ACC112 (cell line): ENCODE results near the gene PRDM5.

Experiments
- H2AFZ ChIP-seq: fragments of 200-600 bp; sonication (generic); one replicate; pipeline ENCODE4 v1.6.0; 2017; ENCODE audit warnings: antibody characterized with exemption, low read length; ENCODE audit not compliant: unreplicated experiment
- H3K27ac ChIP-seq: fragments of 200-600 bp; sonication (generic); 2 replicates; pipeline ENCODE4 v1.5.1; 2014; ENCODE audit warnings: low read depth, mild to moderate bottlenecking, antibody characterized with exemption, low read length, moderate library complexity
- H3K27me3 ChIP-seq: fragments of 200-600 bp; sonication (generic); 2 replicates; pipeline ENCODE4 v1.6.1; 2014; ENCODE audit warnings: mild to moderate bottlenecking, antibody characterized with exemption, low read length, moderate library complexity, mixed read lengths; ENCODE audit not compliant: insufficient read depth
- H3K36me3 ChIP-seq: fragments of 200-600 bp; sonication (generic); 2 replicates; pipeline ENCODE4 v1.6.1; 2016; ENCODE audit warnings: mild to moderate bottlenecking, antibody characterized with exemption, low read length, moderate library complexity, mixed read lengths; ENCODE audit not compliant: insufficient read depth
- H3K4me1 ChIP-seq: fragments of 200-600 bp; sonication (generic); one replicate; pipeline ENCODE4 v1.6.1; 2016; ENCODE audit warnings: low read length, mixed read lengths; ENCODE audit not compliant: insufficient read depth, unreplicated experiment, control insufficient read depth
- H3K4me3 ChIP-seq: fragments of 200-600 bp; sonication (generic); 2 replicates; pipeline ENCODE4 v1.5.1; 2014; ENCODE audit warnings: mild to moderate bottlenecking, low read depth, low read length
- H3K79me2 ChIP-seq: fragments of 200-600 bp; sonication (generic); one replicate; pipeline ENCODE4 v1.6.0; 2016; ENCODE audit warnings: low read length; ENCODE audit not compliant: control insufficient read depth, unreplicated experiment, insufficient read depth

The PRDM5 gene

DNA sequence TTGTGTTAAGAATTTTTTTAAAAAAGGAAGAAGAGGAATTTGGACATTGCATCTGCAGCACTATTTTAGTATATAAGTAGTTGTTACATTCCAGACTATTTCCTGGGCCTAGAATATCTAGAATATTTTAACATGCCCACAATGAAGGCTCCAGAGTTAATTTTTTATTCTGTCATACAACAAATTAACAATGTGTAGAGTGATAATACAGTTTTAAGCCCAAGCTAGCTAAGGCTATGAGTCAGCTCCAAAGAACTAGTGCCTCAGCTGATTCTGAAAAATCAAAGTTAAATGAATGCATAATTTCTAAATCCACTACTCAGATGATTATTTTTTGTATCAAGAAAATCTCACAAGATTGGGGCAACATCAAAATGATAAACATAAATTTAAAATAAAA lies 231.4 kb downstream of the PRDM5 start:
- Histone ChIP-seq H3K36me3 (no peaks in the 10 kb centered on the region), H3K27me3 (no peaks in the 10 kb centered on the region), H3K27ac (no peak overlapping the region), H2AFZ (peak overlapping the region; percentile 64), H3K4me1 (peaks cover 46% of the 10 kb centered on the region), H3K79me2 (no peaks in the 10 kb centered on the region), H3K4me3 (no peak overlapping the region)

DNA sequence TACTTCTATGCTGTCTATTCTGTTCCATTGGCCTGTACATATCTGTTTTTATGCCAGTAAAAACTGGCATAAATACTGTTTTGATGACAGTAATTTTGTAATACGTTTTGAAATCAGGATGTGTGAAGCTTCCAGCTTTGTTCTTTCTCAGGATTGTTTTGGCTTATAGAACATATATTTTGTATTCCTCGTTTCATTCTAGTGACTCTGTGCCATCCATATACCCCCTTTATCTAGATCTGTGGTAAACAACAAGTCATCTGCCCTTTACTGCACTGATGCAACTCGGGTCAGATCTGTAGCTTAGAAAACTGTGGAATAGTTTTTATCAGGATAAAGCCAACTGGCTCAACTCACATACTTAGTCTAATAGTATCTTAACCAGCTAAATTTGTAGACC lies 233.7 kb downstream of the PRDM5 start:
- H3K36me3 ChIP-seq: no peaks in the 10 kb centered on the region

DNA sequence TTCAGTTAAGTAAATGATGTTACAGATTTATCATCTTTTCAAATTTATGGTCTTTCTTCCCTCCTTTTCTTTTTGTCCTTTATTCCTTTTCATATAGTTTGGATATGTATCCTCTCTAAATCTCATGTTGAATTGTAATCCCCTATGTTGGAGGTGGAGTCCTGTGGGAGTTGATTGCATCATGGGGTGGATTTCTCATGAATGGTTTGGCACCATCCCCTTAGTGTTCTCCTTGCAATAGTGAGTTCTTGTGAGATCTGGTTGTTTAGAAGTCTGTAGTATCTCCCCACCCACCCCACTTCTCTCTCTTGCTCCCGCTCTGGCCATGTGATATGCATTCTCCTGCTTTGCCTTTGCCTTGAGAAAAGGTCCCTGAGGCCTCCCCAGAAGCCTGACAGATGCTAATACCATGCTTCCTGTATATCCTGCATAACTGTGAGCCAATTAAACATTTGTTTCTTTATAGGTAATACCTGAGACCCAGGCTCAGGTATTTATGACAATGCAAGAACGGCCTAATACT lies 236.7 kb downstream of the PRDM5 start:
- Histone ChIP-seq H3K27ac (no peak overlapping the region), H3K36me3 (no peaks in the 10 kb centered on the region), H3K4me3 (no peak overlapping the region), H3K27me3 (no peaks in the 10 kb centered on the region), H3K79me2 (no peaks in the 10 kb centered on the region), H2AFZ (no peak overlapping the region), H3K4me1 (no peaks in the 10 kb centered on the region)

More for the DNA sequence above, 233.7 kb downstream of the PRDM5 start:
- Histone ChIP-seq H2AFZ (no peak overlapping the region), H3K27ac (no peak overlapping the region), H3K27me3 (no peaks in the 10 kb centered on the region), H3K79me2 (no peaks in the 10 kb centered on the region), H3K4me3 (no peak overlapping the region), H3K4me1 (peaks cover 27% of the 10 kb centered on the region)

DNA sequence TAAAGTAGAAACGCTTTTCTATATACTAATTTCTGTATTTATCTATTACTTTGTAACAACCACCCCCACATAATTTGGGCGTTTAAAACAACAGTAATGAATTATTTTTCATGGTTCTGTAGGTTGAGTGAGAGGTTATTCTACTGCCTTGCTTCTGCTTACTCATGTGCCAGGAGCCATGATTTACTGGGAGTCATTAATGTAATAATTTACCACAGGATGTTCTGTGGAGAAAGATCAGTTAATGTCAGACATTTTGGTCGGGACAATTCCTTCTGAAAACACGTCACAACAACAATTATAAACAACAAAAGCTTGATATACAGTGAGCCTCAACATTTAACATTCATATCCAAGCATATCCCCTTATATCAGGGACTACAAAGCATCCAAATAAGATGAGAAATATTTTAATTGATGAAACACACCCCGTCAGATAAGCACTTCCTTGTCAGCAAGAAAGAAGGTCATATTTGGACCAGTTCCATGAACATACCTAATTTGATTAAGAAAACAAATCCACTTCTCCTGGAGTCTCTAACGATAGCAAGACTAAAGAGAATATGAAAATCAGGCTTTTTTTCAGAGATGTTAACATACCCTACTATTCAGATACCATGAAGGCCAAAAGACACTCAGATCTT lies 238.5 kb downstream of the PRDM5 start:
- Histone ChIP-seq H3K4me3 (no peak overlapping the region), H3K4me1 (no peaks in the 10 kb centered on the region), H3K36me3 (no peaks in the 10 kb centered on the region), H3K27ac (no peak overlapping the region), H3K27me3 (no peaks in the 10 kb centered on the region), H2AFZ (no peak overlapping the region), H3K79me2 (no peaks in the 10 kb centered on the region)

DNA sequence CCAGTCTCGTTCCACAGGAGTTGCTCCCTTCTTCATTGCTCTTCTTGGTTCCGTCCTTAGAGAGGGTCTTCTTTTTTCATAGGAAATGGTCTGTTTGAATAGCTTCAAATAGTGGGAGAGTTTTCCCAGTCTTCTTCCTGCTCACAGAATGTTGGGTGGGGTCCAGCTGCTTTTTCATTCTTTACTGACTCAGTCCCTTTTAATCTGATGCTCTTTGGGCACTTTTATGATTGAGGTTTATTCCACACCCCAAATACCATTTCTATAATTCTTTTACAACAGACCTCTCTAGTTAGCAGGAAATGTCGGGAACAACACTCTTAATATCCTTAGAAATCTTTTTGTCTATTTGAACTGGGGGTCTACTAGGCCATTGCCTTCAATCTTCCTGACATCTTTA lies 239.5 kb downstream of the PRDM5 start:
- no peaks in the 10 kb centered on the region for H3K4me1 ChIP-seq
- H3K27me3 ChIP-seq: no peaks in the 10 kb centered on the region
- H2AFZ ChIP-seq: no peak overlapping the region
- no peak overlapping the region for H3K4me3 ChIP-seq
- no peaks in the 10 kb centered on the region for H3K79me2 ChIP-seq
- no peak overlapping the region for H3K27ac ChIP-seq
- H3K36me3 ChIP-seq: no peaks in the 10 kb centered on the region

DNA sequence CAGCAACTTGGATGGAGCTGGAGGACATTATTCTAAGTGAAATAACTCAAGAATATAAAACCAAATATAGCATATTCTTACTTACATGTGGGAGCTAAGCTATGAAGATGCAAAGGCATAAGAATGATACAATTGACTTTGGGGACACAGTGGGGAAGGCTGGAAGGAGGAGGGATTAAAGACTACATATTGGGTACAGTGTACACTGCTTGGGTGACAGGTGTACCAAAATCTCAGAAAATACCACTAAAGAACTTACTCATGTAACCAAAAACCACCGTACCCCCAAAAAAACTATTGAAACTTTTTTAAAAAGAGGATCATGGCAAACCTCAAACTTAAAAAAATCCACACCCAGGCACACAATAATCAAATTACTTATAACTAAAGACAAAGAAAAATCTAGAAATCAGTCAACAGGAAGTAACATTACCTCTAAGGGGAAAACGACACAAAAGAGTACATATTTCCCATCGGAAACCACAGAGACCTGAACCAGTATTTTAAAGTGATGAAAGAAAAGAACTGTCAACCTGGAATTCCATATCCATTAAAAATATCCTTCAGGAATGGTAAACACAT lies 241.8 kb downstream of the PRDM5 start:
- H3K4me3 ChIP-seq: no peak overlapping the region
- no peaks in the 10 kb centered on the region for H3K79me2 ChIP-seq
- no peaks in the 10 kb centered on the region for H3K36me3 ChIP-seq
- no peak overlapping the region for H2AFZ ChIP-seq
- H3K27ac ChIP-seq: no peak overlapping the region
- H3K27me3 ChIP-seq: no peaks in the 10 kb centered on the region
- no peaks in the 10 kb centered on the region for H3K4me1 ChIP-seq

DNA sequence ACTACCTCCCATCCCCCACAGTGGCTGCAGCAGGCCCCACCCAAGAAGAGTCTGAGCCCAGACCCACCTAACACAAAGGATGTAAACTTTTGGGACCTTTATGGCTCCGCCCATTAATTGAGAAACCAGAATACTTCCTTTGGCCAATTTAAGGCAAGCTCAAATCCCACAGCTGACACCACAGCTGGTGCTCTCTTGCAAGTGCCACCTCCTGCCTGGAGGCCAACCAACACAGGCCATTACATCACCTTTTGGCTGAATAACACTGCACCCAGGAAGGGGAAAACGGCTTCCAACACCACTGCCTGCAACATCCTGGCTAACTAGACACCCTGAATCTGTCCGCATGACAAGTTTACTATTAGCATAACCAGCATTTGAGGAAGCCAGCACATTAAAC lies 248.8 kb downstream of the PRDM5 start:
- no peaks in the 10 kb centered on the region for H3K36me3 ChIP-seq
- no peak overlapping the region for H3K27ac ChIP-seq
- no peaks in the 10 kb centered on the region for H3K27me3 ChIP-seq
- H3K4me3 ChIP-seq: no peak overlapping the region
- no peaks in the 10 kb centered on the region for H3K4me1 ChIP-seq
- no peak overlapping the region for H2AFZ ChIP-seq
- no peaks in the 10 kb centered on the region for H3K79me2 ChIP-seq

DNA sequence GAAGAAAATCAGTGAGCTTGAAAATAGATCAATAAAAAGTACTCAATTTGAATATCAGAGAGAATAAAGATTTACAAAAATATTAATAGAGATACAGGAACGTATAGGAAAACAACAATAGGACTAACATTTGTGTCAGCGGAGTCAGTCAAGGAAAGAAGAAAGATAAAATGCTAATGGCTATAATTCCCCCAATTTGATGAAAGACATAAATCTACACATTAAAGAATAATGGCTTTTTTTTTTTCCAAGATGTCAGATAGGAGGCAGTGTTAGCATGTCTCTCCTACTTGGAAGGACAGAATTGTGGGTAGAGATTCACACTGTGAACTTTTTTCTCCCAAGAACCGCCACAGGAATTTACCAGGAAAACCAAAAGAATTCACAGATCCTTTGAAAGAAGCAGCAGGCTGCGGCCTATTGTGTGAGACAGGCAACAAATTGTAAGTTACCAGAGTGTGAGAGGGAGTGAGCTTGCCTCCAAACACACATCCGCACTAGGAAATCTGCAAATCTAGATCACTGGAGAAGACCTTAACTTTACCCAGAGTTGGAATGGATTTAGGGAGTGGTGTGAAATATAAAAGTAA lies 249.9 kb downstream of the PRDM5 start:
- Histone ChIP-seq H3K4me1 (no peaks in the 10 kb centered on the region), H3K79me2 (no peaks in the 10 kb centered on the region), H3K4me3 (no peak overlapping the region), H3K27me3 (no peaks in the 10 kb centered on the region), H3K27ac (no peak overlapping the region), H2AFZ (no peak overlapping the region), H3K36me3 (no peaks in the 10 kb centered on the region)

DNA sequence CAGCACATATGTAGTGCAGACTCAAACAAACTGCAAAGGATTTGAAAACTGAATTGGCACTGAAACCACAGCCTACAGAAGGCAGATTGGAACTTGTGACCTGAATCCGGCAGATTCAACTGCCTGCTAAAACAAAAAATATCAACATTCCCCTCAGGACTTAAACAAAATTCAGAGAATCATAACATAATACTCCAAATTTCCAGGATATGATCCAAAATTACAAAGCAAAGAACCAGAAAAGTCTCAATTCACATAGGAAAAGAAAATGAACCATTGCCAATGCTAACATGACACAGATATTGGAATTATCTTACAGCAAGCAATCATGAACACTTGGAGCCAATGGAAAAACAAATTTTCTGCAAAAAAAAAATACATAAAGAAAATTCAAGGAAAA lies 250.4 kb downstream of the PRDM5 start:
- H3K4me3 ChIP-seq: no peak overlapping the region
- H2AFZ ChIP-seq: no peak overlapping the region
- no peaks in the 10 kb centered on the region for H3K36me3 ChIP-seq
- H3K4me1 ChIP-seq: no peaks in the 10 kb centered on the region
- H3K27ac ChIP-seq: no peak overlapping the region
- no peaks in the 10 kb centered on the region for H3K27me3 ChIP-seq
- H3K79me2 ChIP-seq: no peaks in the 10 kb centered on the region

DNA sequence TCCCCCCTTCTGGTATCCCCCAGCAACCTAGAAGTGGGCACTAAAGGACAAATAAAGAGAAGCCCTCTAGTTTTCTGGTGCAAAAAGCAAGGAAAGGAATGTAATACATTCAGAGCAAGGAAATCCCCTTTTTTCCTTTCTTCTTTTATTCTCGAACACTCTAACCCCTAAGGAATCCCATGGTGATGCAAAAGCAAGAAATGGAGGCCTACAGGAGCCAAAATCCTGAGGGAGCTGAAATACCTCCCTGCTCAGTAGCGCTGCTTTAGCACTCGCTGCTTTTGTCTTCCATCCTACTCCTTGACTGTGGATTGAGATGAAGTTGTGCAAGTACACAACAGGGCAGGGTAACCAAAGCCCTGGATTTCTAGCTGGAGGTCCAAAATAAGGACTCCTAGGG lies 251.0 kb downstream of the PRDM5 start:
- Histone ChIP-seq H3K27ac (no peak overlapping the region), H3K4me3 (no peak overlapping the region), H3K36me3 (no peaks in the 10 kb centered on the region), H3K79me2 (no peaks in the 10 kb centered on the region), H3K27me3 (no peaks in the 10 kb centered on the region), H2AFZ (no peak overlapping the region), H3K4me1 (no peaks in the 10 kb centered on the region)

DNA sequence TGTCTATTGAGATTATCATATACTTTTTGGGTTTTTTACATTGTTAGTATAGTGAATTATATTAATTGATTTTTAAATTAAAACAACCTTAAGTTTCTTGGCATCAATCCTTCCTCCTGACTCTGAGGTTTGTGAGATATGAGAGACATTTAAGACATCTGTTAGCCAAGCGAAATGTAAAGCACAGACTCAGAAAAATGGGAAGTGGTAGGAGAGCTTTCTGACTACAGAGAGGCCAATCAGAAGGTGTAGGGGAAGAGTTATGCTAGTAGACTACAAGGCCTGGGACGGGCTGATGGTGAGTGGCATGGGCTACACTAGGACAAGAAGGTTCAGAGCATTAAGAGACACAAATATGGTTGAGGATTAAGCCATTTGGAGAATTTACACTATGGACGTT lies 255.4 kb downstream of the PRDM5 start:
- Histone ChIP-seq H3K79me2 (no peaks in the 10 kb centered on the region), H3K36me3 (no peaks in the 10 kb centered on the region), H2AFZ (no peak overlapping the region), H3K27me3 (no peaks in the 10 kb centered on the region), H3K27ac (no peak overlapping the region), H3K4me3 (no peak overlapping the region), H3K4me1 (no peaks in the 10 kb centered on the region)
